Glutamatergic neuron (in vitro differentiated cells): ENCODE data around the gene YTHDC2. TPM values are rescaled to one million over a fixed set of nuclear protein-coding genes. Genes with fewer than 3 reads are reported as not detected.

ENCODE experiments used
- DNase-seq: peaks from one replicate; pipeline ENCODE4 v3.0.0; 2022
- H3K27ac Mint-ChIP-seq: one replicate; pipeline ENCODE4 v1.8.0; 2020; ENCODE audit warnings: mild to moderate bottlenecking, mixed read lengths, inconsistent platforms; ENCODE audit not compliant: unreplicated experiment
- H3K27me3 Mint-ChIP-seq: one replicate; pipeline ENCODE4 v1.8.0; 2020; ENCODE audit warnings: mild to moderate bottlenecking, moderate library complexity, mixed read lengths, inconsistent platforms; ENCODE audit not compliant: unreplicated experiment
- H3K36me3 Mint-ChIP-seq: one replicate; pipeline ENCODE4 v1.8.0; 2020; ENCODE audit warnings: mild to moderate bottlenecking, mixed read lengths, inconsistent platforms; ENCODE audit not compliant: unreplicated experiment
- H3K4me1 Mint-ChIP-seq: one replicate; pipeline ENCODE4 v1.8.0; 2020; ENCODE audit warnings: mild to moderate bottlenecking, low read depth, mixed read lengths, inconsistent platforms; ENCODE audit not compliant: unreplicated experiment
- H3K4me3 Mint-ChIP-seq: one replicate; pipeline ENCODE4 v1.8.0; 2020; ENCODE audit warnings: mild to moderate bottlenecking, mixed read lengths, inconsistent platforms; ENCODE audit not compliant: unreplicated experiment
- H3K9me3 Mint-ChIP-seq: one replicate; pipeline ENCODE4 v1.8.0; 2020; ENCODE audit warnings: mild to moderate bottlenecking, moderate library complexity, mixed read lengths, inconsistent platforms; ENCODE audit not compliant: unreplicated experiment
- CTCF ChIP-seq: fragments of 200-600 bp; sonication (generic); IDR thresholded peaks from one replicate; pipeline ENCODE4 v1.5.0; 2021; ENCODE audit not compliant: partially characterized antibody, unreplicated experiment
- total RNA-seq: library from RNA; stranded (reverse); fragmentation: NEBNext Ultra II Directional; extraction: Animal tissue kit (Norgen Biotek cat#: 25700); gene quantifications from one replicate; pipeline ENCODE4 v1.2.1, GENCODE V29; 2021; ENCODE audit not compliant: unreplicated experiment

The YTHDC2 gene
- total RNA-seq, 1 donor from 2014 or later, result 39.9 TPM

- Mint-ChIP-seq H3K36me3 (peaks cover 5% of the 10 kb centered on the region), H3K4me3 (no peak overlapping the region), H3K27ac (no peak overlapping the region), H3K9me3 (no peaks in the 10 kb centered on the region), H3K4me1 (no peaks in the 10 kb centered on the region), H3K27me3 (no peaks in the 10 kb centered on the region)
- TF ChIP-seq CTCF, result no peak
- DNase-seq, result no peak
These were observed 49.4 kb downstream of the YTHDC2 start for GRCh38 chr5:113562828-113563400.

- Mint-ChIP-seq H3K4me1 (no peaks in the 10 kb centered on the region), H3K9me3 (no peaks in the 10 kb centered on the region), H3K4me3 (no peak overlapping the region), H3K36me3 (peaks cover 30% of the 10 kb centered on the region), H3K27me3 (no peaks in the 10 kb centered on the region), H3K27ac (no peak overlapping the region)
- no peak for TF ChIP-seq CTCF
- no peak for DNase-seq
These were observed 55.9 kb downstream of the YTHDC2 start for GRCh38 chr5:113569396-113569795.

GRCh38 chr5:113572716-113573115 lies 59.2 kb downstream of the YTHDC2 start:
- Mint-ChIP-seq H3K4me3 (no peak overlapping the region), H3K4me1 (no peaks in the 10 kb centered on the region), H3K27me3 (no peaks in the 10 kb centered on the region), H3K36me3 (peaks cover 30% of the 10 kb centered on the region), H3K9me3 (no peaks in the 10 kb centered on the region), H3K27ac (no peak overlapping the region)
- no peak for DNase-seq
- TF ChIP-seq CTCF, result no peak

GRCh38 chr5:113574417-113574816 lies 60.9 kb downstream of the YTHDC2 start:
- Mint-ChIP-seq H3K9me3 (peaks cover 1% of the 10 kb centered on the region), H3K36me3 (peaks cover 30% of the 10 kb centered on the region), H3K27me3 (no peaks in the 10 kb centered on the region), H3K4me1 (no peaks in the 10 kb centered on the region), H3K27ac (no peak overlapping the region), H3K4me3 (no peak overlapping the region)
- no peak for DNase-seq
- TF ChIP-seq CTCF, result no peak

GRCh38 chr5:113575074-113575473 lies 61.6 kb downstream of the YTHDC2 start:
- H3K27me3 Mint-ChIP-seq, result no peaks in the 10 kb centered on the region
- no peak overlapping the region for H3K4me3 Mint-ChIP-seq
- peaks cover 30% of the 10 kb centered on the region for H3K36me3 Mint-ChIP-seq
- H3K9me3 Mint-ChIP-seq, result peaks cover 1% of the 10 kb centered on the region
- DNase-seq, result no peak
- H3K4me1 Mint-ChIP-seq, result no peaks in the 10 kb centered on the region
- no peak for TF ChIP-seq CTCF
- no peak overlapping the region for H3K27ac Mint-ChIP-seq
